Loucy (cell line): ENCODE measurements around the gene MYO1E.

Experiments used
- H2AFZ ChIP-seq: fragments of 200-600 bp; sonication (generic); 2 replicates; pipeline ENCODE4 v1.6.0; 2016; ENCODE audit warnings: antibody characterized with exemption, mild to moderate bottlenecking, low read length, moderate library complexity
- H3F3A ChIP-seq: fragments of 200-600 bp; 2 replicates; pipeline ENCODE4 v1.6.0; 2016; ENCODE audit warnings: antibody characterized with exemption, low read depth, mild to moderate bottlenecking
- H3K27me3 ChIP-seq: fragments of 200-600 bp; sonication (generic); 2 replicates; pipeline ENCODE4 v1.6.1; 2014; ENCODE audit warnings: low read length, mild to moderate bottlenecking; ENCODE audit not compliant: insufficient read depth, poor library complexity, severe bottlenecking
- H3K36me3 ChIP-seq: fragments of 200-600 bp; sonication (generic); 2 replicates; pipeline ENCODE4 v1.6.1; 2016; ENCODE audit warnings: low read length; ENCODE audit not compliant: insufficient read depth
- H3K4me1 ChIP-seq: fragments of 200-600 bp; sonication (generic); 2 replicates; pipeline ENCODE4 v1.5.1; 2014; ENCODE audit warnings: low read length, mild to moderate bottlenecking; ENCODE audit not compliant: insufficient read depth, poor library complexity, severe bottlenecking
- H3K4me2 ChIP-seq: fragments of 200-600 bp; sonication (generic); 2 replicates; pipeline ENCODE4 v1.6.0; 2014; ENCODE audit warnings: antibody characterized with exemption, low read length, low read depth, mild to moderate bottlenecking; ENCODE audit not compliant: poor library complexity, severe bottlenecking
- H3K4me3 ChIP-seq: fragments of 200-600 bp; sonication (generic); 2 replicates; pipeline ENCODE4 v1.5.1; 2014; ENCODE audit warnings: low read length, mild to moderate bottlenecking, mixed read lengths; ENCODE audit not compliant: poor library complexity, severe bottlenecking
- H3K79me2 ChIP-seq: fragments of 200-600 bp; sonication (generic); 2 replicates; pipeline ENCODE4 v1.6.1; 2014; ENCODE audit warnings: low read length; ENCODE audit not compliant: insufficient read depth
- H3K9ac ChIP-seq: fragments of 200-600 bp; sonication (generic); 2 replicates; pipeline ENCODE4 v1.6.0; 2014; ENCODE audit warnings: mild to moderate bottlenecking, low read depth, low read length, moderate library complexity; ENCODE audit not compliant: poor library complexity, severe bottlenecking
- H3K9me2 ChIP-seq: fragments of 200-600 bp; sonication (generic); replicated peaks from 2 replicates; pipeline ENCODE4 v1.6.1; 2016; ENCODE audit warnings: low read depth, low read length, mixed read lengths
- H3K9me3 ChIP-seq: fragments of 200-600 bp; sonication (generic); 2 replicates; pipeline ENCODE4 v1.6.1; 2014; ENCODE audit warnings: mild to moderate bottlenecking, antibody characterized with exemption, low read length, low read depth; ENCODE audit not compliant: insufficient read depth
- H4K20me1 ChIP-seq: fragments of 200-600 bp; sonication (generic); 2 replicates; pipeline ENCODE4 v1.6.0; 2014; ENCODE audit warnings: antibody characterized with exemption, low read length, mild to moderate bottlenecking; ENCODE audit not compliant: insufficient read depth, poor library complexity, severe bottlenecking
- EZH2phosphoT487 ChIP-seq: fragments of 200-600 bp; IDR thresholded peaks from 2 replicates; pipeline ENCODE4 v1.6.1; 2018; ENCODE audit warnings: antibody characterized with exemption, mild to moderate bottlenecking, moderate library complexity, borderline replicate concordance
- TF ChIP-seq, protein P1 (sequence below): fragments of 200-600 bp; sonication (generic); conservative IDR thresholded peaks from 2 replicates; pipeline ENCODE4 v1.5.1; 2014; ENCODE audit warnings: mild to moderate bottlenecking, antibody characterized with exemption, low read length

The MYO1E gene

DNA sequence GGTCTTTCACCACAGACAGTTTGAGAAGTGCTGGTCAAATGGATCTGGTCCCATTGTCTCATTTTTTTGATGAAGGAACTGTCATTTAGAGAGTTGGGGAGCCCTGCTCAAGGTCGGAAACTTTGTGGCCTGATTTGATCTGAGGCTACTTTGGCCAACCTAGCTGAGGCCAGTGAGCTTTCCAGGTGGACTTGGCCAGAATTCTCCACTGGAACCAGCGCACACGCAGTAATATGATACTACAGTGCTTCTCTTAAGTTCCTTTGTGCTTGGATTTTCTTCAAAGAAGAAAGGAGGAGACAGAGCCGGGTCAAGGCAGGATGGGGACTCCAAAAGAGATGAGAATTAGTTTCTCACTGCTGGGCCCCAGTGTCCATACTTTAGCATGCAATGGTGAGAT, 217.2 kb downstream of the MYO1E start:
- Histone ChIP-seq H4K20me1 (no peaks in the 10 kb centered on the region), H3K79me2 (no peaks in the 10 kb centered on the region), H2AFZ (no peak overlapping the region), H3K36me3 (no peaks in the 10 kb centered on the region), H3K9me2 (no peaks in the 10 kb centered on the region), H3K27me3 (no peaks in the 10 kb centered on the region), H3K9me3 (no peaks in the 10 kb centered on the region), H3K4me3 (no peak overlapping the region), H3K9ac (no peak overlapping the region), H3K4me2 (no peak overlapping the region), H3K4me1 (no peaks in the 10 kb centered on the region), H3F3A (no peaks in the 10 kb centered on the region)
- TF ChIP-seq, protein P1, sequence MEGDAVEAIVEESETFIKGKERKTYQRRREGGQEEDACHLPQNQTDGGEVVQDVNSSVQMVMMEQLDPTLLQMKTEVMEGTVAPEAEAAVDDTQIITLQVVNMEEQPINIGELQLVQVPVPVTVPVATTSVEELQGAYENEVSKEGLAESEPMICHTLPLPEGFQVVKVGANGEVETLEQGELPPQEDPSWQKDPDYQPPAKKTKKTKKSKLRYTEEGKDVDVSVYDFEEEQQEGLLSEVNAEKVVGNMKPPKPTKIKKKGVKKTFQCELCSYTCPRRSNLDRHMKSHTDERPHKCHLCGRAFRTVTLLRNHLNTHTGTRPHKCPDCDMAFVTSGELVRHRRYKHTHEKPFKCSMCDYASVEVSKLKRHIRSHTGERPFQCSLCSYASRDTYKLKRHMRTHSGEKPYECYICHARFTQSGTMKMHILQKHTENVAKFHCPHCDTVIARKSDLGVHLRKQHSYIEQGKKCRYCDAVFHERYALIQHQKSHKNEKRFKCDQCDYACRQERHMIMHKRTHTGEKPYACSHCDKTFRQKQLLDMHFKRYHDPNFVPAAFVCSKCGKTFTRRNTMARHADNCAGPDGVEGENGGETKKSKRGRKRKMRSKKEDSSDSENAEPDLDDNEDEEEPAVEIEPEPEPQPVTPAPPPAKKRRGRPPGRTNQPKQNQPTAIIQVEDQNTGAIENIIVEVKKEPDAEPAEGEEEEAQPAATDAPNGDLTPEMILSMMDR, result no peak
- no peak for TF ChIP-seq EZH2phosphoT487

DNA sequence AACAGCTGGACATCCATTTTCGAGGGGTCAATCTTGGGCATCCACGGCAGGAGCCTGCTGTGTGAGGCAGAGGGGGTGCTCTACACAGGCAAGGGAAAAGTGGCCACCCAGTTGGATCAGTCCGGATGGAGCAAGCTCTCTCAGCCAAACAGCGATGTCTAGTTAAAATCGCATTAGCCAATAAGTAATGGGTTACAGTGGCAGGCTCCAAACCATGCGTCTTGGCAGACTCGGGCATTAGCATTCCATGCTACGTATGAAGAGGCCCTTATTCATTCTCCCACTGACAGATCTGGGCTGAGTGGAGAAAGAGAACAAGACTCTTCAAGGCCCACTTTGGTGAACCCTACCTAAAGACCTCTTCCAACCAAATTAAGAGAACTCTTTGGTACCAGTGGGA, 218.4 kb downstream of the MYO1E start:
- TF ChIP-seq EZH2phosphoT487, result no peak
- TF ChIP-seq, protein P1, result no peak
- no peaks in the 10 kb centered on the region for H3F3A ChIP-seq
- H3K9me3 ChIP-seq, result no peaks in the 10 kb centered on the region
- no peaks in the 10 kb centered on the region for H3K27me3 ChIP-seq
- no peaks in the 10 kb centered on the region for H3K4me1 ChIP-seq
- no peaks in the 10 kb centered on the region for H3K36me3 ChIP-seq
- no peaks in the 10 kb centered on the region for H3K9me2 ChIP-seq
- no peak overlapping the region for H3K9ac ChIP-seq
- H3K79me2 ChIP-seq, result no peaks in the 10 kb centered on the region
- no peaks in the 10 kb centered on the region for H4K20me1 ChIP-seq
- H3K4me2 ChIP-seq, result no peak overlapping the region
- no peak overlapping the region for H3K4me3 ChIP-seq
- H2AFZ ChIP-seq, result no peak overlapping the region

DNA sequence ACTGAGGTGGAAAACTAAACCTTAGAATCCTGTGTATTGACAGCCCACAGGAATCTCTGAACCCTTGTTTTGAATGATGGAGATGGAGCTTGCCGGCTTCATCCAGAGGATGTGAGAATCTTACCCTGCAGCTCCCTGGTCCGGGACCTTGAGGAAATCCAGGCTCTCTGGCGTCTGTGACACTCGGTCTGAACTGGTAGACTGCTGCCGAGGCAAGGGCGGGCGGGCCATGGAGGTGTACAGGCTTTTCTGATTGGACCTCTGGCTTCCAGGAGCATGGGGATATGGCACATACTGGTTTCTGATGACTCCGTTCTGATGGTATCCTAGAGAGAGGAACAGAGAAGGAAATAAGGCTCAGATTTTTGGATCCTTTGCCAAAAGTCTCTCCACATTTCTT, 219.2 kb downstream of the MYO1E start:
- Histone ChIP-seq H3K4me3 (no peak overlapping the region), H3K79me2 (no peaks in the 10 kb centered on the region), H3K4me1 (no peaks in the 10 kb centered on the region), H2AFZ (no peak overlapping the region), H4K20me1 (no peaks in the 10 kb centered on the region), H3K9ac (no peak overlapping the region), H3K27me3 (no peaks in the 10 kb centered on the region), H3F3A (no peaks in the 10 kb centered on the region), H3K9me2 (no peaks in the 10 kb centered on the region), H3K9me3 (no peaks in the 10 kb centered on the region), H3K4me2 (no peak overlapping the region), H3K36me3 (no peaks in the 10 kb centered on the region)
- no peak for TF ChIP-seq EZH2phosphoT487
- TF ChIP-seq, protein P1, result no peak
